ENCODE measurements around the gene CISD2.

DNA sequence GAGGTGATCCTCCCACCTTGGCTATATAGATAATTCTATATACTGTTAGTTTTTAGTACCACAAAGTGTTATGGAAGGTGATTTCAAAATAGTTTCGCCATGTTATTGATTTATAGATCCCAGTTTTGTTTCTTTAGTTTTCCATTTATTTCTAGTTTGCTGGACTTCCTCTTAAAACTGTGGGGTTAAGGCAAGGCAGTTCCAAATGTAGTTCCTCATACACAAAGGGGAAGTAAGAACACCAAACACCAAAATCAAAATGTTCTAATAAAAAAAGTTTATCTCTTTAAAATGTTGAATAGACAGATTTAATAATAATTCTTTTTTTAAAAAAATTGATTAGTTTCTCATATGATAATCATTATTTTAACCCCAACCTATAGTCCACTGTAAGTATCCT is 6.8 kb upstream of the CISD2 start:
- TF ChIP-seq POLR2AphosphoS5 (IDR thresholded peaks at IDR 0.05; ENCODE audit: borderline replicate concordance, low read depth, low read length) (no peak), EZH2 (IDR thresholded peaks at IDR 0.05) (no peak), FOXP2 (optimal IDR thresholded peaks at IDR 0.05; ENCODE audit: control extremely low read depth, extremely low read length, insufficient read depth) (no peak)
